Measurements from ENCODE around the gene ZFAND4.
"Not testable (repeated sequence)": the region's sequence is repeated elsewhere in the genome, so short reads cannot be mapped to it uniquely, and the experiment has no call there.

Gene ZFAND4

GRCh38 chr10:45640941-45641340 is 31.6 kb downstream of the ZFAND4 start:
- no peak for DNase-seq (ENCODE audit: low read depth, low spot score)

DNA sequence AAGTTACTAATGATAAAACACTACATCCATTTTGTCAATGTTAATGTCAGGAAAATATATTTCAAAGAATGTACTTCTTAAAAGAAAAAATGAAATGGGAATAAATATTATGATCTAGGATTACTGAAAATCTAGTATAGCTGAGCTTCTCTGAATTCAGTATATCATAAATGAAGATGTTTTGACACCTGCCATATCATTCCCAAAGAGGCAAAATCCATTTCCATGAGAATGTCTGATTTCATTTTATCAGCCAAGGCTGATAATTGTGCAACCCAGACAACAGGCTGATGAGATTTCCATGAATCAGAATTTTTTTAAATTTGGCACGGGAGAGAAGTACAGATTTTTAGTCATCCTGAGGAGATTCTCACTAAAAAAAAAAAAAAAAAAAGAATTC is 32.5 kb downstream of the ZFAND4 start:
- no peak for DNase-seq (ENCODE audit: low read depth, low spot score)

DNA sequence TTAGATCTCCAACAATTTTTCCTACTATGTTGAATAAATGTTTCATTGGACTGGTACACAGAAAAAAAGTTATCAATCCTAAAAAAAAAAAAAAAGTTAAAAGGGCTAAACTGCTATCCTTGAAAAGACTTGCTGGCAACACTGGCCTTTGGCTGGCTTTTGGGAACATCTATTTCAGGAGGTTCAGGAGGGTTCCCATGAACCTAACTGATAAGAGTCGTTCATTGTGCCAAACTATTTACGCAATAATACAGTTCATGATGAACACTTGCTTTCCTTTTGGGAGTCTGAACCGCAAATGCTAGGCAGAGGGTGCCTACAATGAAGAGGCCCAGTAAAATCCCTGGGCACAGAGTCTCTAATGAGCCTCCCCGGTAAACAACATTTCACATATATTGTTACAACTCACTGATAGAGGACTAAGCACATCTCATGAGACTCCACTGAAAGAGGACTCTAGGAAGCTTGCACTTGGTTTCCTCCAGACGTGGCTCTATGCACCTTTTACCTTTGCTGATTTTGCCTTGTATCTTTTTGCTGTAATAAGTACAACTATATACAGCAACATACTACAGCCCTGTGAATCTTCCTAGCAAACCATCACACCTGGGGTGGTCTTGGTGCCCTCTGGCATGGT is 45.0 kb downstream of the ZFAND4 start:
- DNase-seq (ENCODE audit: low read depth, low spot score), result no peak

GRCh38 chr10:45625879-45626278 is 46.7 kb downstream of the ZFAND4 start:
- no peak for DNase-seq (ENCODE audit: low read depth, low spot score)

GRCh38 chr10:45624724-45625123 is 47.8 kb downstream of the ZFAND4 start:
- no peak for DNase-seq (ENCODE audit: low read depth, low spot score)

DNA sequence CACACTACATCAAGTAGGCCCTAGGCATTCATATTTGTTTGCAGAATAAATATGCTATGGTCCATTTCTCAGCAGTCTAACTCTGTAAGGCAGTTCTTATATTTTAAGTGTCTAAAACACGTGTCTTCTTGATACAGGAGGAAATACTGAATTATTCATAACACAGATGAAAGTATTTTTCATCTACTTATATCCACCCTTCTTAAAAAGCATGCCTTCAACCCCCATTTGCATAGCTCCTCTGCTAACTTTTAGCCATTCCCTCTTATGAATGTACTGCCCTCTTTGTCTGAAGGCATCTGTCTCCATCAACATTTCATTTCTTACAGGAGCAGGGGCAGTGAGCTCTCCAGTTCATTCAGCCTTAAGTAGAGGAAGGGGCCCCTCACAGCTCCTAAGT is 57.7 kb downstream of the ZFAND4 start:
- DNase-seq (ENCODE audit: low read depth, low spot score), result no peak

DNA sequence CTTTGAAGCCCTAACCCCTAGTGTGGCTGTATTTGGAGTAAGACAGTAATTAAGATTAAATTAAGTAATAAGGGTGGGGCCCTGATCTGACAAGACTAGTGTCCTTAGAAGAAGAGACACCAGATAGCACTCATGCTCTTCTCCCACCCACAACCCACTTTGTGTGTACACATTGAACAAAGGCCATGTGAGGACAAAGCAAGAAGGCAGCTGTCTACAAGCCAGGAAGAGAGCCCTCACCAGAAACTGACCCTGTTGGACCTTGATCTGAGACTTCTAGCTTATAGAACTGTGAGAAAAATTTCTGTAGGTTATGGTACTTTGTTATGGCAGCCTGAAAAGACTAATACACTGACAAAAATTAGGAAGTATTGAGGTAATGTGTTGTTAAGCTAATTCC is 59.8 kb downstream of the ZFAND4 start:
- no peak for DNase-seq (ENCODE audit: low read depth, low spot score)

- no peak for DNase-seq (ENCODE audit: low read depth, low spot score)
These were observed 64.5 kb downstream of the ZFAND4 start for GRCh38 chr10:45608052-45608451.

- DNase-seq (ENCODE audit: low read depth, low spot score), result no peak
These were observed 65.3 kb downstream of the ZFAND4 start for GRCh38 chr10:45607276-45607675.

DNA sequence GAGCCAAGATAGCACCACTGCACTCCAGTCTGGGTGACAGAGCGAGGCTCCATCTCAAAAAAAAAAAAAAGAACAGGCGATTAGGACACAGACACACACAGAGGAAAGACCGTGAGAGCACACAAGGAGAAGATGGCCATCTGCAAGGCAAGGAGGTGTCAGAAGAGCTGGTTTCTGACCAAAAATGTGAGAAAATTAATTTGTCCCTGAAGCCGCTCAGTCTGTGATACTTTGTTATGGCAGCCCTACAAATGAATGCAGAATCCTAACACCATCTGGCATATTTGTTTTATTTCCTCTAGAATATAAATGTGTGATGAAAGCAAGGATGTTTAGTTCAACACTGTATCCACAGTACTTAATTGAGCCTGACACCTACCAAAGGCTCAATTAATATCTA is 69.7 kb downstream of the ZFAND4 start:
- DNase-seq (ENCODE audit: low read depth, low spot score), result no peak

DNA sequence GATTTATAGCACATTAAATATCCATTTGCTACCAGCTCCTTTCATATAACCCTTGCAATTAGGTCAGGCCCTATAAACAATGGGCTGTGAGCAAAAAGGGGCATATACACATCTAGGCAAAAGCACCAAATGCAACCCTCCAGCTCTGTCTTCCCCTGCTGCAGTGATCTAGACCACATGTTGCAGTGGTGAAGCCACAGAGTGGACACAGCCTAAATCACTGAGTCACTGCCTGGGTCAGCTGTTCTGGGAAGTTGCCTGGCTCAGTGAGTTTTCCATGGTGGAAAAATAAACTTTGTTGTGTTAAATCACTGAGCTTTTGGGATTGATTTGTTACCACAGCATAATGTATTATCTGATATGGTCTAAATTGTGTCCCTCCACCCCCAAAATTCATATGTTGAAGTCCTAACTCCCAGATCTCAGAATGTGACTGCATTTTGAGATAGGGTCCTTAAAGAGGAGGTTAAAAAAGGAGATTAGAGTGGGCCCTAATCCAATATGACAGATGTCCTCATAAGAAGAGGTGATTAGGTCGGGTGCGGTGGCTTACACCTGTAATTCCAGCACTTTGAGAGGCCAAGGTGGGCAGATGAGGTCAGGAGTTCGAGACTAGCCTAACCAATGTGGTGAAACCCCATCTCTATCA is 70.4 kb downstream of the ZFAND4 start:
- no peak for DNase-seq (ENCODE audit: low read depth, low spot score)

GRCh38 chr10:45601254-45601930 is 71.2 kb downstream of the ZFAND4 start:
- DNase-seq (ENCODE audit: low read depth, low spot score), result not testable (repeated sequence)

- not testable (repeated sequence) for DNase-seq (ENCODE audit: low read depth, low spot score)
These were observed 72.0 kb downstream of the ZFAND4 start for GRCh38 chr10:45600337-45601253.

DNA sequence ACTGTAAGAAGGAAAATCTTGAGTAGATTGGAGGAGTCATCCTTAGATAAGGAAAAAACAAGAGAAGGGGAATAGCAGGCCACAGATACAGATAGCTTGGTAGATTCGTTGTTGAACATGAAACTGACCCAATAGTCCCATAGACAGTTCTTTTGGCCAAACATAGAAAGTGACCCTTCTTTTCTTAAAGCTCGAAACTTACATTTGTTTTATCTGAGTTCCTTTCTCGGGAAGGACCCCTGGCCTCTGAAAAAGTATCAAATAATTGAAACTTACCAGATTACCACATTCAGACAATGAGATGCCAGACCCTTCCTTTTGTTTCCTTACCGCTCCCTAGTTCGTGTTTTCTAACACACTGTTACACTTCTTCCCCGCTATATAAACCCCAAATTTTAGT is 72.9 kb downstream of the ZFAND4 start:
- no peak for DNase-seq (ENCODE audit: low read depth, low spot score)

GRCh38 chr10:45599021-45599603 is 73.5 kb downstream of the ZFAND4 start:
- DNase-seq (ENCODE audit: low read depth, low spot score), result no peak

DNA sequence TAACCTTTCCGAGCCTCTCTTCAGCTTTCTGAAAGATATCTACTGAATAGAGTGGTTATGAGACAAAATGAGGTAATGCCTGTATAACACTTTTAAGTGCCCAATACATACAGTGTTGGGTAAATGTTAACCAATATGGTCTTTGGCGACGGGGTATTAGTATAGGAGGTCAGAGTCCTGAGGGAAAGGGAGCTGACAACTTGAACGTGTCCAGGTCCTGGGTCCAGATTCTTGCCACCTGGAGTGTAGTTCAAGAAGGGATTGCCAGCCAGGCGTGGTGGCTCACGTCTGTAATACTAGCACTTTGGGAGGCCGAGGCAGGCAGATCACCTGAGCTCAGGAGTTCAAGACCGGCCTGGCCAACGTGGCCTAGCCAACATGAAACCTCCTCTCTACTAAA is 76.0 kb downstream of the ZFAND4 start:
- no peak for DNase-seq (ENCODE audit: low read depth, low spot score)

- peak; percentile 52 for DNase-seq (ENCODE audit: low read depth, low spot score)
These were observed 78.1 kb downstream of the ZFAND4 start for GRCh38 chr10:45594276-45595157.

- DNase-seq (ENCODE audit: low read depth, low spot score), result no peak
These were observed 78.7 kb downstream of the ZFAND4 start for GRCh38 chr10:45593938-45594275.

- DNase-seq (ENCODE audit: low read depth, low spot score), result no peak
These were observed 79.6 kb downstream of the ZFAND4 start for GRCh38 chr10:45592926-45593325.

DNA sequence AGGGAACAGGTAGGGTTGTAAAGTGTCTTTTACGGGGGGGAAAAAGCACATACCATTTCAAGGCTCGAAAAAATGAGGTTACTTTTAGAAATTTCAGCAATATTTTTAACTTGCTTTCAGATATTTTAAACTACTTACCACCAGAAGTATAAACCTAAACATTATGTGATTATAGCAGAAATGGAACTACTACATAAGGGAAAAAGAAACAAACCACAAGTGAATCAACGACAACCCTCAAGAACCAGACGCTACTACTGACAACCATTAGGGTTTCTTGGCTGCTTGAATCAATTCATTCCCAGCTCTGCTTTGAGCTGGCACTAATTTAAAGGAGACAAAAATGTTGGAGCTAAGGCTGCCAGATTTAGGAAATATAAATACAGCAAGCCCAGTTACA is 80.1 kb downstream of the ZFAND4 start:
- DNase-seq (ENCODE audit: low read depth, low spot score), result no peak

- DNase-seq (ENCODE audit: low read depth, low spot score), result no peak
These were observed 81.3 kb downstream of the ZFAND4 start for GRCh38 chr10:45591280-45591679.
